K562 (cell line): ENCODE results near the gene KMT2A. TPM values are rescaled to one million over a fixed set of nuclear protein-coding genes. Genes with fewer than 3 reads are reported as not detected.

Experiments
- CREBBP ChIP-seq: IDR thresholded peaks from one replicate; pipeline ENCODE4 v1.6.1; 2012; ENCODE audit warnings: low read depth, mild to moderate bottlenecking, control low read depth, inconsistent platforms, low read length
- SMARCA4 ChIP-seq: fragments of 450-650 bp; IDR thresholded peaks from 2 replicates; pipeline ENCODE4 v1.6.1; 2016
- polyA plus RNA-seq, 8 experiments: library from polyadenylated mRNA; depleted of rRNA in 4 of 8; stranded (reverse) in 5 of 8; unstranded in 3 of 8; fragments of >200 nt; fragmentation: Nextera tagmentation in 2 of 8; fragmentation: Illumina TruSeq in 1 of 8; extraction: Ambion mirVana in 2 of 8; extraction: Trizol in 1 of 8; gene quantifications; 2 replicates each; pipeline versions ENCODE4 v1.2.1 to v1.2.3, GENCODE V29; 2011 to 2014; ENCODE audit warnings: inconsistent platforms in 1 of 8, missing spikeins in 1 of 8
- total RNA-seq, 7 experiments: library from RNA; depleted of rRNA in 6 of 7; stranded (reverse); fragments of >200 nt in 6 of 7; fragmentation: Illumina TruSeq in 2 of 7; extraction: Trizol in 2 of 7; gene quantifications; 2 replicates each; pipeline versions ENCODE4 v1.2.1 to v1.2.3, GENCODE V29; 2011 to 2021; ENCODE audit warnings: low replicate concordance in 1 of 7
- TF ChIP-seq, protein P1 (sequence below), 2 experiments: fragments of 450-650 bp in 1 of 2; sonication (generic) in 1 of 2; formaldehyde crosslinking in 1 of 2; IDR thresholded peaks; 2 replicates each; pipeline versions ENCODE4 v1.7.1 to v1.9.0; 2016 to 2022; ENCODE audit warnings: inconsistent platforms in 1 of 2, mild to moderate bottlenecking in 1 of 2, missing genetic modification reagents in 1 of 2
- TF ChIP-seq, protein P2 (sequence below): sonication (generic); formaldehyde crosslinking; IDR thresholded peaks from 2 replicates; pipeline ENCODE4 v1.8.0; 2022; ENCODE audit warnings: mild to moderate bottlenecking, low read depth, missing genetic modification reagents
- TF ChIP-seq, protein P3 (sequence below): sonication (generic); formaldehyde crosslinking; IDR thresholded peaks from 2 replicates; pipeline ENCODE4 v1.8.0; 2022; ENCODE audit warnings: mild to moderate bottlenecking, missing genetic modification reagents, borderline replicate concordance
- TF ChIP-seq, protein P4 (sequence below): fragments of 450-650 bp; conservative IDR thresholded peaks from 2 replicates; pipeline ENCODE4 v1.6.1; 2016; ENCODE audit warnings: missing genetic modification characterization, low read depth, mild to moderate bottlenecking, missing compliant biosample characterization, moderate library complexity

Gene KMT2A
- total and polyA plus RNA-seq, 9 of the 15 experiments (the other 6 are each of a cell fraction or from before 2014, with no cell fraction given), result 9.6 to 59.9 (median 32.6) TPM

DNA sequence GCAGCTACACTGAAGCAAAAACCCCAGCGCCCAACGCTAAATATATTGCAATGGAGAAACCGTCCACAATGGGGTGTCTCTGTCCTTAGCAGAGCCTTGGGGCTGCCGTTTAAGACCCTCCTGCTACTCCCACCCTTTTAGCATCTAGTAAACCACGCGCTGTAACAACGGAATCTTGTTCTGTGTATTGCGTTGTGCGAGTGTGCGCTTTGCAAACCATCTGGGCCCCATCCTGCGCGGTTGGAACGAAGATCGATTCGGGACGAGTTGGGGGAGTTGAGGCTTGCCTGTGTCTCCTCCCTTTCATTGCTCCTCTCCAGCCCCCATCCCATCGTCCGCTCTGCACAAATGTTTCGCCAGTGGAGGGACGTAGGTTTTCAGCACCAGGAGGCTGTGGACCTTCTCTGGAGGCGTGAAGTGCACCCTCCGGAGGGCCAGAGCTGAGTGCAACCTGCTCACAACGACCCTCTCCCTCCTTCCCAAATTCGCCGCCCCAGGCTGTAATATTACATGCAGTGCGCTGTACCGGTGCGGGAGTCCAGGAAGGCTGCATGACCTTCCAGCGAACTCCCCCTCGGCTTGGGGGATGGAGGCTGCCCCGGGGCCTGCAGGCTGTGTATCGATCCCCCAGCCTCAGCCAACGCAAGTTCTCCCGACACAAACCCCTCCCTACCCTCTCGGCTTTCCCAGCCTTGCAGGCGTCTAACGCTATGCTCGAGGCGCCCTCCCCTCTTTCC is 1.6 kb upstream of the KMT2A start (continued):
- TF ChIP-seq, protein P1, sequence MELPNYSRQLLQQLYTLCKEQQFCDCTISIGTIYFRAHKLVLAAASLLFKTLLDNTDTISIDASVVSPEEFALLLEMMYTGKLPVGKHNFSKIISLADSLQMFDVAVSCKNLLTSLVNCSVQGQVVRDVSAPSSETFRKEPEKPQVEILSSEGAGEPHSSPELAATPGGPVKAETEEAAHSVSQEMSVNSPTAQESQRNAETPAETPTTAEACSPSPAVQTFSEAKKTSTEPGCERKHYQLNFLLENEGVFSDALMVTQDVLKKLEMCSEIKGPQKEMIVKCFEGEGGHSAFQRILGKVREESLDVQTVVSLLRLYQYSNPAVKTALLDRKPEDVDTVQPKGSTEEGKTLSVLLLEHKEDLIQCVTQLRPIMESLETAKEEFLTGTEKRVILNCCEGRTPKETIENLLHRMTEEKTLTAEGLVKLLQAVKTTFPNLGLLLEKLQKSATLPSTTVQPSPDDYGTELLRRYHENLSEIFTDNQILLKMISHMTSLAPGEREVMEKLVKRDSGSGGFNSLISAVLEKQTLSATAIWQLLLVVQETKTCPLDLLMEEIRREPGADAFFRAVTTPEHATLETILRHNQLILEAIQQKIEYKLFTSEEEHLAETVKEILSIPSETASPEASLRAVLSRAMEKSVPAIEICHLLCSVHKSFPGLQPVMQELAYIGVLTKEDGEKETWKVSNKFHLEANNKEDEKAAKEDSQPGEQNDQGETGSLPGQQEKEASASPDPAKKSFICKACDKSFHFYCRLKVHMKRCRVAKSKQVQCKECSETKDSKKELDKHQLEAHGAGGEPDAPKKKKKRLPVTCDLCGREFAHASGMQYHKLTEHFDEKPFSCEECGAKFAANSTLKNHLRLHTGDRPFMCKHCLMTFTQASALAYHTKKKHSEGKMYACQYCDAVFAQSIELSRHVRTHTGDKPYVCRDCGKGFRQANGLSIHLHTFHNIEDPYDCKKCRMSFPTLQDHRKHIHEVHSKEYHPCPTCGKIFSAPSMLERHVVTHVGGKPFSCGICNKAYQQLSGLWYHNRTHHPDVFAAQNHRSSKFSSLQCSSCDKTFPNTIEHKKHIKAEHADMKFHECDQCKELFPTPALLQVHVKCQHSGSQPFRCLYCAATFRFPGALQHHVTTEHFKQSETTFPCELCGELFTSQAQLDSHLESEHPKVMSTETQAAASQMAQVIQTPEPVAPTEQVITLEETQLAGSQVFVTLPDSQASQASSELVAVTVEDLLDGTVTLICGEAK (IDR thresholded peaks at IDR 0.05), result peak; percentile 32; the same call in 1 of the 2 replicates
- TF ChIP-seq, protein P1 (CRISPR knock-in tag; IDR thresholded peaks at IDR 0.05), result no peak
- TF ChIP-seq, protein P2, sequence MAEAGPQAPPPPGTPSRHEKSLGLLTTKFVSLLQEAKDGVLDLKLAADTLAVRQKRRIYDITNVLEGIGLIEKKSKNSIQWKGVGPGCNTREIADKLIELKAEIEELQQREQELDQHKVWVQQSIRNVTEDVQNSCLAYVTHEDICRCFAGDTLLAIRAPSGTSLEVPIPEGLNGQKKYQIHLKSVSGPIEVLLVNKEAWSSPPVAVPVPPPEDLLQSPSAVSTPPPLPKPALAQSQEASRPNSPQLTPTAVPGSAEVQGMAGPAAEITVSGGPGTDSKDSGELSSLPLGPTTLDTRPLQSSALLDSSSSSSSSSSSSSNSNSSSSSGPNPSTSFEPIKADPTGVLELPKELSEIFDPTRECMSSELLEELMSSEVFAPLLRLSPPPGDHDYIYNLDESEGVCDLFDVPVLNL, result 0 out of 2 replicates have a peak, but pooled peaks have one; percentile 17
- TF ChIP-seq, protein P3, sequence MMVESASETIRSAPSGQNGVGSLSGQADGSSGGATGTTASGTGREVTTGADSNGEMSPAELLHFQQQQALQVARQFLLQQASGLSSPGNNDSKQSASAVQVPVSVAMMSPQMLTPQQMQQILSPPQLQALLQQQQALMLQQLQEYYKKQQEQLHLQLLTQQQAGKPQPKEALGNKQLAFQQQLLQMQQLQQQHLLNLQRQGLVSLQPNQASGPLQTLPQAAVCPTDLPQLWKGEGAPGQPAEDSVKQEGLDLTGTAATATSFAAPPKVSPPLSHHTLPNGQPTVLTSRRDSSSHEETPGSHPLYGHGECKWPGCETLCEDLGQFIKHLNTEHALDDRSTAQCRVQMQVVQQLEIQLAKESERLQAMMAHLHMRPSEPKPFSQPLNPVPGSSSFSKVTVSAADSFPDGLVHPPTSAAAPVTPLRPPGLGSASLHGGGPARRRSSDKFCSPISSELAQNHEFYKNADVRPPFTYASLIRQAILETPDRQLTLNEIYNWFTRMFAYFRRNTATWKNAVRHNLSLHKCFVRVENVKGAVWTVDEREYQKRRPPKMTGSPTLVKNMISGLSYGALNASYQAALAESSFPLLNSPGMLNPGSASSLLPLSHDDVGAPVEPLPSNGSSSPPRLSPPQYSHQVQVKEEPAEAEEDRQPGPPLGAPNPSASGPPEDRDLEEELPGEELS (CRISPR knock-in tag), result 0 out of 2 replicates have a peak, but pooled peaks have one; percentile 72
- TF ChIP-seq SMARCA4 (peak; percentile 15; the same call in 1 of the 2 replicates), CREBBP (no peak)
- TF ChIP-seq, protein P4, sequence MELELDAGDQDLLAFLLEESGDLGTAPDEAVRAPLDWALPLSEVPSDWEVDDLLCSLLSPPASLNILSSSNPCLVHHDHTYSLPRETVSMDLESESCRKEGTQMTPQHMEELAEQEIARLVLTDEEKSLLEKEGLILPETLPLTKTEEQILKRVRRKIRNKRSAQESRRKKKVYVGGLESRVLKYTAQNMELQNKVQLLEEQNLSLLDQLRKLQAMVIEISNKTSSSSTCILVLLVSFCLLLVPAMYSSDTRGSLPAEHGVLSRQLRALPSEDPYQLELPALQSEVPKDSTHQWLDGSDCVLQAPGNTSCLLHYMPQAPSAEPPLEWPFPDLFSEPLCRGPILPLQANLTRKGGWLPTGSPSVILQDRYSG (tag), result no peak
- TF ChIP-seq, all 486 proteins: peak for 47
